GM12874 (cell line): ENCODE data around the gene GRIN2D.

Source experiments
- CTCF ChIP-seq: IDR thresholded peaks from 2 replicates; pipeline ENCODE4 v1.5.1; 2011; ENCODE audit warnings: low read depth, mild to moderate bottlenecking, control low read depth, low read length, moderate library complexity; ENCODE audit not compliant: insufficient read depth

Gene GRIN2D

GRCh38 chr19:48417421-48417820 lies 24.0 kb downstream of the GRIN2D start:
- TF ChIP-seq CTCF, result no peak

GRCh38 chr19:48418317-48419064 lies 25.0 kb downstream of the GRIN2D start:
- no peak for TF ChIP-seq CTCF

- TF ChIP-seq CTCF, result no peak
Observed at GRCh38 chr19:48419158-48419920, 25.9 kb downstream of the GRIN2D start.

- no peak for TF ChIP-seq CTCF
Observed at GRCh38 chr19:48421548-48421947, 28.1 kb downstream of the GRIN2D start.

GRCh38 chr19:48424694-48425219 lies 31.3 kb downstream of the GRIN2D start:
- TF ChIP-seq CTCF, result no peak

- TF ChIP-seq CTCF, result no peak
Observed at GRCh38 chr19:48428670-48429069, 35.2 kb downstream of the GRIN2D start.

GRCh38 chr19:48433337-48433736 lies 39.9 kb downstream of the GRIN2D start:
- TF ChIP-seq CTCF, result no peak
